Activated T-helper 2 cell treated with anti-CD3 and anti-CD28 coated beads, Interferon-gamma antibody, Interleukin-2, Interleukin-4, amounts not matched to agents 10 μg/mL and 5 μg/mL and 100 μg/mL, durations not matched to agents 14 hours and 24 hours and 36 hours (primary cell): ENCODE results near the gene AKAP8L. TPM values are rescaled to one million over a fixed set of nuclear protein-coding genes. Genes with fewer than 3 reads are reported as not detected.
"Not testable (repeated sequence)": the region's sequence is repeated elsewhere in the genome, so short reads cannot be mapped to it uniquely, and the experiment has no call there.

Experiments
- DNase-seq: peaks from one replicate; pipeline ENCODE4 v3.0.0; 2021; ENCODE audit warnings: low spot score
- H3K27ac Mint-ChIP-seq: one replicate; pipeline ENCODE4 v1.8.0; 2021; ENCODE audit warnings: mixed read lengths
- H3K27me3 Mint-ChIP-seq: one replicate; pipeline ENCODE4 v1.8.0; 2021; ENCODE audit warnings: low read depth, mixed read lengths
- H3K36me3 Mint-ChIP-seq: one replicate; pipeline ENCODE4 v1.8.0; 2021; ENCODE audit warnings: low read depth, mixed read lengths
- H3K4me1 Mint-ChIP-seq: one replicate; pipeline ENCODE4 v1.8.0; 2021; ENCODE audit warnings: low read depth, mixed read lengths
- H3K4me3 Mint-ChIP-seq: one replicate; pipeline ENCODE4 v1.8.0; 2021; ENCODE audit warnings: low read depth, mild to moderate bottlenecking, moderate library complexity, mixed read lengths
- H3K9me3 Mint-ChIP-seq: one replicate; pipeline ENCODE4 v1.8.0; 2021; ENCODE audit warnings: mixed read lengths
- intact Hi-C: fragments of 100-400 bp; cut with micrococcal nuclease; formaldehyde crosslinking; loops from one replicate; pipeline ENCODE4 v1.15.1; 2023
- total RNA-seq: library from RNA; stranded (reverse); gene quantifications from 2 replicates; pipeline ENCODE4 v1.2.3, GENCODE V29; 2022

AKAP8L gene
- total RNA-seq, 1 donor from 2014 or later, result 76.6 TPM

DNA sequence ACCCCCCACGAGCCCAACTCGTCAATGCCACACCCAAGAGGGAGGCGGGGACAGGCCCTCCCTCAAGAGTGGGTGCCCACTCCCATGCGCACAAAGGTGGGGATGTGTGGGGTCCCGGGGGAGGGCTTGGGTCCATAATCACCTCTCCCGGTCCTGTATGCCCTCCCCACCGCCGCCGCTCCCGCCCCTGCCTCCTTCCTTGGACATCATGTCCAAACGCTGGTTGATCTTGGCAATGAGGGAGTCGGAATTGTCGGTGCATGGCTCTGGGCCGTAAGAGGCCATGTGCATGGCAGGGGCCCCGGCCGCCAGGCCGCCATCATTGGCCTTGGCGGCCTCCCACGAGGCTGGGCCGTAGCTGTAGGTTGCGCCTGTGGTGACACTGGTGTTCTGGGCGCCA is 45.1 kb downstream of the AKAP8L start:
- peaks cover 50% of the 10 kb centered on the region for H3K36me3 Mint-ChIP-seq
- H3K27me3 Mint-ChIP-seq, result no peaks in the 10 kb centered on the region
- no peak for DNase-seq
- peaks cover 16% of the 10 kb centered on the region for H3K4me1 Mint-ChIP-seq
- no peaks in the 10 kb centered on the region for H3K9me3 Mint-ChIP-seq
- H3K4me3 Mint-ChIP-seq, result no peak overlapping the region
- H3K27ac Mint-ChIP-seq, result no peak overlapping the region
- intact Hi-C loops, result no loop called here

DNA sequence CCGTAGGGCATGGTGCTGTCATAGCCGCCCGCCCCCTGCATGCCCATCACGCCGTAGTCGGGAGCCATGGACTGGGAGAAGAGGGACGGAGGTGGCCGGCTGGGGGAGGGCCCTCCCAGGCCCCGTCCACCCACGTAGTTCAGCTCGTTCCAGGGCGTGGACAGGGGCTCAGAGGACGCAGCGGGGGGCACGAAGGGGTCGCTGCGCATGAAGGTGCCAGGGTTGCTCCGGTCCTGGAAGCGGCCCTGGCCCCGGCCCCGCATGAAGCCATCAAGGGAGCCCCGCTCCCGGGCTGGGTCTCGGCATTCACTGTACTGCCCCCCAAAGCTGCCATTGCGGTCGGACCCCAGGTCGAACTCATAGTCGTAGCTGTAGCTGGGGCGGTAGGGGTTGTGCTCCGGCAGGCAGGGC is 45.9 kb downstream of the AKAP8L start:
- no peak overlapping the region for H3K27ac Mint-ChIP-seq
- no peak for DNase-seq
- no peaks in the 10 kb centered on the region for H3K9me3 Mint-ChIP-seq
- H3K4me1 Mint-ChIP-seq, result peaks cover 11% of the 10 kb centered on the region
- intact Hi-C loops, result no loop called here
- no peak overlapping the region for H3K4me3 Mint-ChIP-seq
- H3K27me3 Mint-ChIP-seq, result no peaks in the 10 kb centered on the region
- peaks cover 50% of the 10 kb centered on the region for H3K36me3 Mint-ChIP-seq

DNA sequence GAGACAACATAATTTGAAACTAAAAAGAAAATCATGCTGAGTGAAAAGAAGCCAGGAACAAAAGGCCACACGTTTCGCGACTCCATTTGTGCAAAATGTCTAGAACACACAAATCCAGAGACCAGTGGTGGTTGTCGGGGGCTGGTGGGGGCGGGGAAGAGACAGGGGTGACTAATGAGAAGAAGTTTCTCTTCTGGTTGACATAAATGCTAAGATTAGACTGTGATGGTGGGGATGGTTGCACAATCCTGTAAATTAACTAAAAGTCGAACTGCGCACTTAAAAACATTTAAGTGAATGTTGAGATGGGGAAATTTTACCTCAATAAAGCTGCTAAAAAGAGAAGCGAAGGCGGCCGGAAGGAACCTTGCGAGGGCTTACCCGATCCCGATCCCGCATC is 46.3 kb downstream of the AKAP8L start:
- H3K27me3 Mint-ChIP-seq, result no peaks in the 10 kb centered on the region
- peak overlapping the region; percentile 55 for H3K27ac Mint-ChIP-seq
- intact Hi-C loops, result no loop called here
- H3K4me1 Mint-ChIP-seq, result peaks cover 7% of the 10 kb centered on the region
- no peak for DNase-seq
- no peak overlapping the region for H3K4me3 Mint-ChIP-seq
- peaks cover 53% of the 10 kb centered on the region for H3K36me3 Mint-ChIP-seq
- H3K9me3 Mint-ChIP-seq, result no peaks in the 10 kb centered on the region

DNA sequence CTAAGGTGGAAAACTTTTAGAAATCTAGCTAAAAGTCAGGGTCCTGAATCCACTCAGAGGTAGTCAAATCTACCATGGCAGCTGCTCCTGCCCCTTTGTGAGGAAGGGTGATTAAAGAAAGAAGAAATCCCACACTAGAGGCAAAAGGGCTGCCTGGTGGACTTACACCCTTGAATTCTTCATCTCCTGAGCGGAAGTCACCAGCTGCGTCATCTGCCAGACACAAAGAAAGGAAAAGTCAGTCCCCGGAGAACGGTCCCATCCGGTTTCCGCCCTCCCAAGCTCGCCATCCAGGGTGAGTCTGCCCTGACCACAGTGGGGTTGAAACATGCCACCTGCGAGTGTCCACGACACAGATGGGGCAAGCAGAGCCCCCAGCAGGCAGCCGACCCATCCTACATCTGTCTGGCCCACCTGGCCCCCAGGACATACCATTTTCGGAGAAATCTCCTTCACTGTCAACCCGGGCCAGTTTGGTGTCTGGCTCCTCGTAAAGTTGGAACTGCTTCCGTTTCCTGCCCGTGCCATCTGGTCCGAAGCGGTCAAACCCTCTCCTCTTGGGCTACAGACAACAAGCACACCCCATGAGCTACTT is 46.9 kb downstream of the AKAP8L start:
- no peak overlapping the region for H3K4me3 Mint-ChIP-seq
- peak overlapping the region; percentile 22 for H3K27ac Mint-ChIP-seq
- H3K9me3 Mint-ChIP-seq, result no peaks in the 10 kb centered on the region
- H3K27me3 Mint-ChIP-seq, result no peaks in the 10 kb centered on the region
- intact Hi-C loops, result no loop called here
- no peak for DNase-seq
- peaks cover 54% of the 10 kb centered on the region for H3K36me3 Mint-ChIP-seq
- peaks cover 4% of the 10 kb centered on the region for H3K4me1 Mint-ChIP-seq

DNA sequence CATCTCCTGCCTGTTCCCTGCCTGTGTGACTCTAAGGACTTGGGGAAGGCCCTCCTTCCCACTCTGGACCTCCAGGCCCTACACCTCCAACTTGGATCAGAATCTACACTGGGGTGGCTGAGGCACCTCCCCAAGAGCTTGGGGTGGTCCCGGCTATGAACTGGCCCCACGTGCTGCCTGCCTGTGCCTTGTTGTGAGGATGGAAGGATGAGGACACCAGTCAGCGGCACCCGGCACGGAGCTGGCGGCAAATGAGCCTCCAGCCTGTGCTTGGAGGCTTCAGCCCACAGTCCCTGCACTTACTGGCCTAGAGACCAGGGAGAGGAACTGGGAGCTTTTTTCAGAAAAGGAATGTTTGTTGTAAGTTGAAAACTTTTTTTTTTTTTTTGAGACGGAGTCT is 47.7 kb downstream of the AKAP8L start:
- intact Hi-C loops, result no loop called here
- peaks cover 54% of the 10 kb centered on the region for H3K36me3 Mint-ChIP-seq
- H3K27me3 Mint-ChIP-seq, result no peaks in the 10 kb centered on the region
- no peak overlapping the region for H3K27ac Mint-ChIP-seq
- no peaks in the 10 kb centered on the region for H3K9me3 Mint-ChIP-seq
- DNase-seq, result no peak
- H3K4me3 Mint-ChIP-seq, result no peak overlapping the region
- no peaks in the 10 kb centered on the region for H3K4me1 Mint-ChIP-seq

DNA sequence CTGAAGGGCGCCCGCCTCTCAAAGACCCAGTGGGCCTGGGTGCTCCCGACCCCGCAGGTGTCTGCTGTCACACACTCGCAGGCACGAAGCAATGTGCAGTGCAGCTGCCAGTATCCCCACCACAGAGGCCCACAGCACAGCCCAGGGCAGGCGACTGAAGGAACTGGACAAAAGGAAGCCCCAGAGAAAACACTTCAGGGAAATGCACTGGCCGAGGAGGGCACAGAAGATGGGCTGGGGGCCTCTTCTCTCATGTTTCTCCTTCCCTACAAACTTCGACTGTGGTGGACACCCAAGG is 49.2 kb downstream of the AKAP8L start:
- H3K4me3 Mint-ChIP-seq, result no peak overlapping the region
- H3K27ac Mint-ChIP-seq, result no peak overlapping the region
- no peaks in the 10 kb centered on the region for H3K9me3 Mint-ChIP-seq
- intact Hi-C loops, result no loop called here
- peaks cover 66% of the 10 kb centered on the region for H3K36me3 Mint-ChIP-seq
- no peaks in the 10 kb centered on the region for H3K27me3 Mint-ChIP-seq
- no peak for DNase-seq
- H3K4me1 Mint-ChIP-seq, result no peaks in the 10 kb centered on the region

DNA sequence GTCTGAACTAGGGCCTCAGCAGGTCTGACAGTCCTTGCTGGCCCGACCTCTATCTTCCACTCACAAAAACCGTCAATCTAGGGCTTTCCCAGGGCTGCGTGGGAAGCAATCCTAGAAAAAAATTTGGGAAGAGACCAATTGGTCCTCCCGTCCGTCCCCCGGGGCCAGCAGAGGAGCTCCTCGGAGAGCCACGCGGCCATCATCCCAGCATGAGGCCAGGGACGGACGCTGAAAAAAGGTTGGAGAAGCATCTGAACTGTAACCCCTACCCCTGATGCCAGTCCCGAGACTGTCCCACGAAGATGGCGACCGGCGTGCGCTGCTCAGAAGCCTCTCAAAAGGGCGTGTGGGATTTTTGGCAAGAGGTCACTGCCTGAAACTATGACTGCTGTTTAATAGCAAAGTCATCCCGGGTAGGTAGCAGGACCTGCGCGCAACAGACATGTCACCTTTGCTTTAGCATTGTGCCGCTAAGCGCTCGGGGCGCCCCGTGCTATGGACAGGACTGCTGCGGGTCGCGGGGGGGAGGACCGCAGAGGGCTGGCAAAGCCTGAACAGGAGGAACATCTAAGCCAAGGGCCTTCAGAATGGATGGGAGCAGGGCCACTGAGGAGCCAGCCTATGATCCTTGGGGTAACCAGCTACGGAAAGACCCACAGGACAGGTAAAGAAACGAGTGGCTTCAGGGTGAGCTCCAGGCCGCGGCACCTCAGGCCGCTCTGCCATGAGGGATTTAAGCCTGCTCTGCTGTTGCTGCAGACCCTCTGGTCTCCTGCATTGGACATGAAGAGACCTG is 49.8 kb downstream of the AKAP8L start:
- Mint-ChIP-seq H3K36me3 (peaks cover 69% of the 10 kb centered on the region), H3K4me1 (no peaks in the 10 kb centered on the region), H3K27ac (no peak overlapping the region), H3K9me3 (no peaks in the 10 kb centered on the region), H3K4me3 (no peak overlapping the region), H3K27me3 (no peaks in the 10 kb centered on the region)
- intact Hi-C loops, result no loop called here
- no peak for DNase-seq

DNA sequence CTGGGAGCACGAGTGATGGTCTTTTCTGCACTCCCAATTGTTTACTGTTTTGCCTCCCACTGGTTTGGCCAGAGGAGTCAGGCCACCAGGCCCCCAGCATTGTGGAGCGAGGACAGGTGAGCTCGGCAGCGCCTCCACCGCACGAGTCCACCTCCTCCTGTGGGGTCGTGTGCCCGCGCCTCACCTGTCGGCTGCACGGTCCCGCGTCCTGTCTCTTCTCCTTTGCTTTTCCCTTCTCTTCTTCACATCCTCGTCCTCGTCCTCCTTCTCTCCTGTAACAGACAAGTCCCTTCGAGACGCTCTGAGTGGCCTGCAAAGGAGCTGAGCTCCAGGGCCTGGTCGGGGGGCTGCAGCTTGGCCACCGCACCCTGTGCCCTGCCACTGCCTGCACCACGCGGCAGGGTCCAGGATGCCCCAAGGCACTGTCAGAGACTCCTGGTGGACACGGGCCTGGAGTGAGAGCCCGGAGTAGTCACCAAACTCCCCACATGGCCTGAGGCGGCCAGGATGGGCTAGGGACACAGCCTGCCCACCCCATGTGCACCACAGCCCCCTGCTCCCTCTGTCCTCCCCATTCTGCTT is 50.6 kb downstream of the AKAP8L start:
- Mint-ChIP-seq H3K4me3 (no peak overlapping the region), H3K4me1 (no peaks in the 10 kb centered on the region), H3K27ac (no peak overlapping the region), H3K27me3 (no peaks in the 10 kb centered on the region), H3K9me3 (no peaks in the 10 kb centered on the region), H3K36me3 (peaks cover 69% of the 10 kb centered on the region)
- no peak for DNase-seq
- intact Hi-C loops, result no loop called here

DNA sequence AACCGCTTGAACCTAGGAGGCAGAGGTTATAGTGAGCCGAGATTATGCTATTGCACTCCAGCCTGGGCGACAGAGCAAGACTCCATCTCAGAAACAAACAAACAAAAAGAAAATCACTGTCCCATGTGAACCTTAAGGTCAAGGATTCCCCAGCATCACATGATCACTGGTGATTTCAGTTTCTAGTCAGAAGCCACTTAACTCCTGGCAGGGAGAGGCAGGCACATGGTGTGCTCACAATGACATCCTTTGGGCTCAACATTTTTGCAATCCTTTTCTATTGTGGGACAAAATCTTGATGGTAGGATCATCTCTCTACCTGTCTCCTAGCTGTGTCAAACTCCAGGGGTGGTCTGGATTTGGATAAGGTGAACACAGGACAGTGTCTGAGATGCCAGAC is 51.3 kb downstream of the AKAP8L start:
- H3K27ac Mint-ChIP-seq, result no peak overlapping the region
- DNase-seq, result no peak
- H3K9me3 Mint-ChIP-seq, result no peaks in the 10 kb centered on the region
- no peak overlapping the region for H3K4me3 Mint-ChIP-seq
- intact Hi-C loops, result no loop called here
- H3K4me1 Mint-ChIP-seq, result no peaks in the 10 kb centered on the region
- H3K36me3 Mint-ChIP-seq, result peaks cover 67% of the 10 kb centered on the region
- no peaks in the 10 kb centered on the region for H3K27me3 Mint-ChIP-seq

DNA sequence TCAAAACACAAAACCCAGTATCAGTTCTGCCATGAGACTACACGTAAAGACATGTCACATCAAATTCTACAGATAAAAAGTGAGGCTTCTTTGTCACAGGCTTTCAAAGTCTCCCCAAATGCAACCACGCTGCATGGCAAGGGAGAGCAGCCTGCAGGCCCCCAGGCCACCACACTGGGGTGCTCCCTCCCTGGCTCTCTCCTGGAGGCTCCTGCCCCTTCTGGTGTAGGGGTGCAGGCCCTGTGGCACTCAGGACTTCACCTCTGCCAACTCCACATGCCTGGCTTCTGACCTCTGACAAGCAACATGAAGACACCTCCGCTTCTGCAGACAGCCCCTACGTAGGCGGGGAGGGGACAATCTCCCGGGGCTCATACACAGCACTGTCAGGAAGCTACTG is 53.5 kb downstream of the AKAP8L start:
- Mint-ChIP-seq H3K4me3 (no peak overlapping the region), H3K27ac (no peak overlapping the region), H3K27me3 (no peaks in the 10 kb centered on the region), H3K36me3 (peaks cover 70% of the 10 kb centered on the region), H3K9me3 (no peaks in the 10 kb centered on the region), H3K4me1 (peaks cover 3% of the 10 kb centered on the region)
- intact Hi-C loops, result no loop called here
- no peak for DNase-seq

DNA sequence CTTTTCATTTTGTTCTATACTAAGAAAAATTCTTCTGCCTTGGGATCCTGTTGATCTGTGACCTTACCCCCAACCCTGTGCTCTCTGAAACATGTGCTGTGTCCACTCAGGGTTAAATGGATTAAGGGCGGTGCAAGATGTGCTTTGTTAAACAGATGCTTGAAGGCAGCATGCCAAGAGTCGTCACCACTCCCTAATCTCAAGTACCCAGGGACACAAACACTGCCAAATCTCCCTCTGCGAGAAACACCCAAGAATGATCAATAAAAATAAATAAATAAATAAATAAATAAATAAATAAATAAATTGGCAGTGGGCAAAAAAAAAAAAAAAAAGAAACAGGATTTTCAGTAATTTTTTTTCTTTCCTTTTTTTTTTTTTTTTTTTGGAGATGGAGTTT is 55.0 kb downstream of the AKAP8L start:
- H3K27me3 Mint-ChIP-seq, H3K4me1 Mint-ChIP-seq, H3K27ac Mint-ChIP-seq, H3K4me3 Mint-ChIP-seq, intact Hi-C loops, DNase-seq, H3K9me3 Mint-ChIP-seq: not testable (repeated sequence)
- H3K36me3 Mint-ChIP-seq, result peaks cover 72% of the 10 kb centered on the region

DNA sequence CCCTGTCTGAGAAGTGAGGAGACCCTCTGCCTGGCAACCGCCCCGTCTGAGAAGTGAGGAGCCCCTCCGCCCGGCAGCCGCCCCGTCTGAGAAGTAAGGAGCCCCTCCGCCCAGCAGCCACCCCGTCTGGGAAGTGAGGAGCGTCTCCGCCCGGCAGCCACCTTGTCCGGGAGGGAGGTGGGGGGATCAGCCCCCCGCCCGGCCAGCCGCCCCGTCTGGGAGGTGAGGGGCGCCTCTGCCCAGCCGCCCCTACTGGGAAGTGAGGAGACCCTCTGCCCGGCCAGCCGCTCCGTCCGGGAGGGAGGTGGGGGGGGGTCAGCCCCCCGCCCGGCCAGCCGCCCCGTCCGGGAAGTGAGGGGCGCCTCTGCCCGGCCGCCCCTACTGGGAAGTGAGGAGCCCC is 55.7 kb downstream of the AKAP8L start:
- H3K27ac Mint-ChIP-seq, H3K4me3 Mint-ChIP-seq, DNase-seq, intact Hi-C loops, H3K4me1 Mint-ChIP-seq, H3K27me3 Mint-ChIP-seq, H3K9me3 Mint-ChIP-seq: not testable (repeated sequence)
- peaks cover 72% of the 10 kb centered on the region for H3K36me3 Mint-ChIP-seq

DNA sequence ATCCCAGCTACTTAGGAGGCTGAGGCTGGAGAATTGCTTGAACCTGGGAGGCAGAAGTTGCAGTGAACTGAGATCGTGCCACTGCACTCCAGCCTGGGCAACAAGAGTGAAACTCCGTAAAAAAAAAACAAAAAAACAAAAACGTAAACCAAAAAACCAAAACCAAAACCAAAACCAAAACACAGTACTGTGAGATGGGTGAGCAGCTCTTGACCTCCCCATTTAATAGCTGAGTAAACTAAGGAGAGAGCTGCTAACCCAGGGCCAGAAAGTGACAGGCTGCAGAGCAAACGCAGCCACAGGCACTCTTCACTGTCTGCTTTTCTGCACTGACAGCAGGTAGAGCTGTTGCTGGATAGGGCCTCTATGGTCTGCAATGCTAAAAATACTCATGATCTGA is 58.8 kb downstream of the AKAP8L start:
- DNase-seq, H3K4me1 Mint-ChIP-seq, H3K27ac Mint-ChIP-seq, H3K4me3 Mint-ChIP-seq, H3K9me3 Mint-ChIP-seq, H3K27me3 Mint-ChIP-seq, intact Hi-C loops: not testable (repeated sequence)
- peaks cover 68% of the 10 kb centered on the region for H3K36me3 Mint-ChIP-seq
